RWPE2 (cell line): ENCODE measurements around the gene DUSP19.

Experiments used
- ATAC-seq: fragments of 200-7000 bp; cut with Tn5 transposase; 3 replicates; pipeline ENCODE4 v1.9.1; 2021; ENCODE audit warnings: low read depth
- DNase-seq: peaks from one replicate; pipeline ENCODE4 v3.0.0-alpha.2; 2020; ENCODE audit warnings: low spot score
- H3K27ac ChIP-seq: fragments of 450-650 bp; 2 replicates; pipeline ENCODE4 v1.5.1; 2017; ENCODE audit warnings: mild to moderate bottlenecking; ENCODE audit not compliant: poor library complexity, severe bottlenecking
- H3K27me3 ChIP-seq: fragments of 250-450 bp; sonication (Bioruptor Pico); 2 replicates; pipeline ENCODE4 v1.5.1; 2021; ENCODE audit warnings: mild to moderate bottlenecking, moderate library complexity; ENCODE audit not compliant: insufficient read depth, poor library complexity, severe bottlenecking
- H3K36me3 ChIP-seq: fragments of 250-450 bp; sonication (Bioruptor Pico); 2 replicates; pipeline ENCODE4 v1.5.1; 2020; ENCODE audit warnings: low read depth, mild to moderate bottlenecking, moderate library complexity
- H3K4me1 ChIP-seq: fragments of 250-450 bp; sonication (Bioruptor Pico); 2 replicates; pipeline ENCODE4 v1.5.1; 2021; ENCODE audit warnings: mild to moderate bottlenecking, moderate library complexity; ENCODE audit not compliant: insufficient read depth, poor library complexity, severe bottlenecking
- H3K4me3 ChIP-seq: fragments of 250-450 bp; sonication (Bioruptor Pico); 2 replicates; pipeline ENCODE4 v1.5.1; 2021; ENCODE audit warnings: mild to moderate bottlenecking, moderate library complexity; ENCODE audit not compliant: severe bottlenecking
- H3K9me3 ChIP-seq: fragments of 250-450 bp; sonication (Bioruptor Pico); 2 replicates; pipeline ENCODE4 v1.5.1; 2021; ENCODE audit warnings: mild to moderate bottlenecking, moderate library complexity; ENCODE audit not compliant: severe bottlenecking
- CTCF ChIP-seq: fragments of 450-650 bp; IDR thresholded peaks from one replicate; pipeline ENCODE4 v1.5.1; 2017; ENCODE audit warnings: mild to moderate bottlenecking, moderate library complexity; ENCODE audit not compliant: poor library complexity, severe bottlenecking

The DUSP19 gene

GRCh38 chr2:183068561-183068960 lies 10.0 kb upstream of the DUSP19 start:
- no peaks in the 10 kb centered on the region for H3K36me3 ChIP-seq
- no peaks in the 10 kb centered on the region for H3K4me1 ChIP-seq
- ATAC-seq = no peak
- no peaks in the 10 kb centered on the region for H3K9me3 ChIP-seq
- no peaks in the 10 kb centered on the region for H3K27me3 ChIP-seq
- no peak overlapping the region for H3K4me3 ChIP-seq
- DNase-seq = no peak
- no peak overlapping the region for H3K27ac ChIP-seq
- TF ChIP-seq CTCF = no peak

DNA sequence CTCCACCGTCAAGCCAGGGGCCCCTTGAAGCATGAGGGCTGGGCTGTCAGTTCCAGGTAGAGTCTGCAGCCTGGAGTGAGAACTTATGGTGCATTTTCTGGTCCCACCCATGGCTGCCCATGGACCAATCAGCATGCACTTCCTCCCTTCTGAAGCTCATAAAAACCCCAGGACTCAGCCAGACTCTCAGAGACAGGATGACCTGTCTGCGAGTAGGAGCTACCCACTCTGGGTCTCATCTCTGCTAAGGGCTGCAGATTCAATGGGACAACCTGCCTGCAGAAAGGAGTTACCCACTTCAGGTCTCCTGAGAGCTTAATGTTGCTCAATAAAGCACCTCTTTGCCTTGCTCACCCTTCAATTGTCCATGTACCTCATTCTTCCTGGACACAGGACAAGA lies 9.4 kb upstream of the DUSP19 start:
- Histone ChIP-seq H3K27me3 (no peaks in the 10 kb centered on the region), H3K4me1 (no peaks in the 10 kb centered on the region), H3K27ac (no peak overlapping the region), H3K9me3 (no peaks in the 10 kb centered on the region), H3K4me3 (no peak overlapping the region), H3K36me3 (no peaks in the 10 kb centered on the region)
- no peak for TF ChIP-seq CTCF
- ATAC-seq (no peak), DNase-seq (no peak)

- Histone ChIP-seq H3K4me1 (no peaks in the 10 kb centered on the region), H3K4me3 (no peak overlapping the region), H3K36me3 (no peaks in the 10 kb centered on the region), H3K27me3 (no peaks in the 10 kb centered on the region), H3K9me3 (no peaks in the 10 kb centered on the region), H3K27ac (no peak overlapping the region)
- ATAC-seq (no peak), DNase-seq (no peak)
- peak; percentile 13 for TF ChIP-seq CTCF
These were observed 7.4 kb upstream of the DUSP19 start for GRCh38 chr2:183070942-183071844.

DNA sequence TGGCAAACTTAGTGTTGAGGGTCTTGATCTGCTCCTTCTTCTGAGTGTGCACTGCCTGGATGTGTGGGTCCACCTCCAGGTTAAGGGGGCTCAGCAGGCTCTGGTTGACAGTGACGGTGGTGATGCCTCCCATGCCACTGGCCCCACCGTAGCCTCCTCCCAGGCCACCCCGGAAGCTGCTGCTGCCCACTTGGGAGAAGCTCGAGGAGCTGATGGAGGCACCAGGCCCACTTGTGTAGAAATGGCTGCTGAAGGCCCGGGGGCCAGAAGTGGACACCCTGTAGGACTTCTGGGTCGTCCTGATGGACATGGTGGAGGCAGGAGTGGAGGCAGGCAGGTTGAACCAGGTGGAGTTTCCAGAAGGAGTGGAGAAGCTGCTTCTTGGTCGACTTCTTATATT lies 6.4 kb upstream of the DUSP19 start:
- H3K4me3 ChIP-seq = no peak overlapping the region
- H3K36me3 ChIP-seq = no peaks in the 10 kb centered on the region
- no peak overlapping the region for H3K27ac ChIP-seq
- no peak for DNase-seq
- no peaks in the 10 kb centered on the region for H3K9me3 ChIP-seq
- no peak for ATAC-seq
- no peaks in the 10 kb centered on the region for H3K4me1 ChIP-seq
- no peaks in the 10 kb centered on the region for H3K27me3 ChIP-seq
- no peak for TF ChIP-seq CTCF

DNA sequence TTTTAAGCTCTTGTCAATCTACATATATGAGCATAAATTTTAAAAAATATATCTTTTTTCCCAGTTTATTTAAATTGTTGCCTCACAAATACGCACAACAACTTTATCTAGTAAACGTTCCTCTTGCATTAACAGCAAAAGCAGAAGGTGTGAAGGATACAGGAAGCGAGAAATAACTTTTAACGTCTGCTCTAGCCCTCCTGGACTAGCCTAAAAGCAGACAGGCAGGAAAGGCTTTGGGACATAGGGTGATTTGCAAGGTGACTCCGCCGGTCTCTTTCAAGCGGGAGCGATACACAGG lies 434 bp upstream of the DUSP19 start:
- Histone ChIP-seq H3K4me3 (peak overlapping the region; percentile 52), H3K36me3 (no peaks in the 10 kb centered on the region), H3K27ac (peak overlapping the region; percentile 62), H3K4me1 (peaks cover 11% of the 10 kb centered on the region), H3K9me3 (no peaks in the 10 kb centered on the region), H3K27me3 (no peaks in the 10 kb centered on the region)
- no peak for DNase-seq
- ATAC-seq = peak; percentile 42; the same call in 1 of the 3 replicates
- no peak for TF ChIP-seq CTCF
